Embryonic facial prominence (tissue), 1 donor: ENCODE measurements around the gene KIF12.

Source experiments
- DNase-seq: peaks from one replicate; pipeline ENCODE4 v3.0.0-alpha.2; 2016; ENCODE audit errors: extremely low spot score

The KIF12 gene

GRCh38 chr9:114123031-114123977 lies 24.2 kb upstream of the KIF12 start:
- DNase-seq: no peak

- no peak for DNase-seq
Measured at GRCh38 chr9:114122136-114123027, 23.3 kb upstream of the KIF12 start.

- DNase-seq: no peak
Measured at GRCh38 chr9:114121227-114122135, 22.4 kb upstream of the KIF12 start.

GRCh38 chr9:114120192-114121014 lies 21.3 kb upstream of the KIF12 start:
- no peak for DNase-seq

- DNase-seq: no peak
Measured at GRCh38 chr9:114119242-114120191, 20.4 kb upstream of the KIF12 start.

GRCh38 chr9:114117996-114118830 lies 19.1 kb upstream of the KIF12 start:
- no peak for DNase-seq

- DNase-seq: no peak
Measured at GRCh38 chr9:114117614-114117995, 18.5 kb upstream of the KIF12 start.

GRCh38 chr9:114116126-114116747 lies 17.1 kb upstream of the KIF12 start:
- DNase-seq: no peak

GRCh38 chr9:114115654-114116125 lies 16.6 kb upstream of the KIF12 start:
- DNase-seq: no peak

- no peak for DNase-seq
Measured at GRCh38 chr9:114114364-114114763, 15.3 kb upstream of the KIF12 start.

GRCh38 chr9:114112778-114113584 lies 13.9 kb upstream of the KIF12 start:
- DNase-seq: no peak

GRCh38 chr9:114112325-114112724 lies 13.2 kb upstream of the KIF12 start:
- DNase-seq: no peak

- no peak for DNase-seq
Measured at GRCh38 chr9:114110180-114110579, 11.1 kb upstream of the KIF12 start.

GRCh38 chr9:114109124-114109523 lies 10.0 kb upstream of the KIF12 start:
- DNase-seq: no peak

GRCh38 chr9:114108016-114108833 lies 9.1 kb upstream of the KIF12 start:
- DNase-seq: no peak

GRCh38 chr9:114107286-114108001 lies 8.4 kb upstream of the KIF12 start:
- DNase-seq: no peak
